GM18519 (cell line): ENCODE data around the gene OR10G7.

Experiments
- ATAC-seq: cut with Tn5 transposase; IDR thresholded peaks from one replicate; pipeline ENCODE4 v1.9.1; 2021; ENCODE audit warnings: mild to moderate bottlenecking, moderate library complexity; ENCODE audit not compliant: unreplicated experiment, low FRiP score

OR10G7 gene, protein sequence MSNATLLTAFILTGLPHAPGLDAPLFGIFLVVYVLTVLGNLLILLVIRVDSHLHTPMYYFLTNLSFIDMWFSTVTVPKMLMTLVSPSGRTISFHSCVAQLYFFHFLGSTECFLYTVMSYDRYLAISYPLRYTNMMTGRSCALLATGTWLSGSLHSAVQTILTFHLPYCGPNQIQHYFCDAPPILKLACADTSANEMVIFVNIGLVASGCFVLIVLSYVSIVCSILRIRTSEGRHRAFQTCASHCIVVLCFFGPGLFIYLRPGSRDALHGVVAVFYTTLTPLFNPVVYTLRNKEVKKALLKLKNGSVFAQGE

DNA sequence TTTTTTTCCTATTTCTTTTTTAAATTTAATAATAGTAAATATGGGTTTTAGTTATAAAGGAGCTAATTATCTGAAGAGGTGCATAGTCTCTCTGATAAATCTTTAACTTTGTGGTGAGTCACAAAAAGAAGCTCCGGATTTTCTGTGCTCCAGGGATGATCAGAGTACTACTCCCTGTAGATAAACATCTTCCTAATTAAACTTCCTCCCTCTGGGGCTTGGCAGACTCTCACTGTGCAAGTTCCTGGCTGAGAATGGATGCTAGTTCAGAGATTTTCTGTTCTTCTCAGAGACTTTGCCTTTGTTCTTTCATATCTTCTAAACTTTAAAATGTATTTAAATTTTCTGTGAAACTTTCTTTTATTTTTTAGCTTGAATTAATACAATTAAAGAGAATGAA, at the start of gene OR10G7:
Gene OR10G7, minus strand, starts transcription at position 72 of the 400 bp plus-strand sequence. CDS start 2,324 bp downstream, outside the sequence.
- no peak for ATAC-seq

DNA sequence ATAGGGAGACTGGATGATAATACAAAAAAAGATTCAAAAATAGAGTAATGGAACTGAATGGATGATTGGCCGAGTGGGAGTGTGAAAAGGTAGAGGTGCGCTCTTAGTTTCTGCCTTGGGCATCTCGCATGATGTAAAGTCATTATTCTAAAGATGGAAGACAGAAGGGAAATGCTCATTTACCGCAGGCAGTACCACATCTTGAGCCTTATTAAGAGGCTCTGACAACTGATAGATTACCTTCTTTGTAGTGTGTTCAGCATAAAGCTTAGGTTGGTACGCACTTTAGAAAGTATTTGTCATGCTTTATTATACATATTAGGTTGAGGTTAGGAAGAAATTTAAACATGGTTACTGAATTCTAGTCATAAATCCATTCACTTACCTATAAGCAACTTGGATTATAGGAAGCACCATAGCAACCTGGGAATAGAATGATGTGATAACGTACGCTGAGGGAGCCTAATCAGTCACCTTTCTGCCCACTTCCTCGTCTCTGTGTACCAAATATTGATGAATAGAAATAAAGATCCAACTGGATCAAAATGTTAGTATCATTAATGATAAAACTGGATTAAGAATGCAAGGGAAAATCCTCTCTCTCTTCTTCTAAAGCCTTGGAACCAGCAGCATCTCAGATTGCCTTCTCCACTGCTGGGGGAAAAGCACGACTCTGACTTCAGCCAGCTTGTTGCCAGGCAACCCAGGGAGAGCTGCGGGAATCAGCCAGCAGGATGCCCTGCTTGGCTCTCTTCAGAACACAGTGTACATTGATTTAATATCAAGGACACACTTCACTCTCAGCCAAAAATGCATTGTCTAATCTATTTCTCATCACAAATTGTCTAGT, 45.1 kb upstream of the OR10G7 start:
- no peak for ATAC-seq

DNA sequence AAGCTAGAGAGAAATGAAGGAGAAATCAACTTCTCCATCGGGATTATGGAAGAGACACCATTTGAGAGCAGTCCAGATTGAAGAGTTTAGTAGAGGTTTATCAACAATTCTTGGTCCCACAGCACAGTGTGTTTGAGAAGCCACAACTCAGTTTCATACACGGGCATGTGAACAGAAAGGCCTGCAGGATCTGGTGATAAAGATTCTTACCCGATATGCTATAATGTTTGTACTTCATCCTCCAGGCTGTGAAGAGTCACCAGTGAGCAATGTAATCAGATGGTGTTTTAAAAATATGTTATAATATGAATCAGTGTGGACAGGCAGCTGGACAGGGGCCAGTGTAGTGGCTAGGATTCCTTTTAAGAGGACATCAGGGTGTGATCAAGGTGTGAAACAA, 44.5 kb upstream of the OR10G7 start:
- ATAC-seq: no peak

DNA sequence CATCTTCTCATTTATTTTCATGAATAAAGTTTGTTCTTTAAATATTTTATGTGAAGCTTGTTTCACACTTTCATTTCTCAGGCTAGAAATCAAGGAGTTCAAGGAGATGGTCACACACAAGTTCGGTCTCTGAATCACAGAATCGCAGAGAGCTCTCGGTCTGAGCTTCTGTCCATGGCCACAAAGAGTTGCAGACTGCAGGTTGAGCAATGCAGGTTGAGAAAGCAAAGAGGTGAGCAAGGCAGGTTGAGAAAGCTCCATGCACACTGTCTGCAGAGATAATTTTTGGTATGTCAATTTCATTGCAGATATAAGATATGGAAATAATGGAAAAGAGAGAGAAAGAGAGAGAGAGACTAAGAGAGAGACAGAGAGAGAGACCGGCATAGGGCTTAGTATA, 41.2 kb upstream of the OR10G7 start:
- ATAC-seq: no peak

DNA sequence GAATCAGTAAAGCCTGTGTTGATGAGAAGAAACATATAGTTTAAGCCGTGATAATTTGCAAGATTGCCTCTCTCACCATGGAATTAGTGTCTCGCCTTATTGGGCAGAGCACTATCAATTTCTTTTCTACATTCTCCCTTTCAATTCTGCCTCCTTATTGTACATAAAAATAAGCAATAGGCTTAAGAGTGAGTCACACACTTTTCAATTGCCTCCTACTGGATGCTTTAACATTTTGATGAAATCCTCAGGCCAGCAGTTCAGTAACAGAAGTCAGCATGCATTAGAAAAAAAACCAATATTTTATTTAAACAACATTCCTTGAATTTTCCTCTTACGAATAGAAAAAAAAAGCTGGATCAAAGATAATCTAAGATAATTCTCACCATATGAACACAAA, 40.4 kb upstream of the OR10G7 start:
- ATAC-seq: no peak

DNA sequence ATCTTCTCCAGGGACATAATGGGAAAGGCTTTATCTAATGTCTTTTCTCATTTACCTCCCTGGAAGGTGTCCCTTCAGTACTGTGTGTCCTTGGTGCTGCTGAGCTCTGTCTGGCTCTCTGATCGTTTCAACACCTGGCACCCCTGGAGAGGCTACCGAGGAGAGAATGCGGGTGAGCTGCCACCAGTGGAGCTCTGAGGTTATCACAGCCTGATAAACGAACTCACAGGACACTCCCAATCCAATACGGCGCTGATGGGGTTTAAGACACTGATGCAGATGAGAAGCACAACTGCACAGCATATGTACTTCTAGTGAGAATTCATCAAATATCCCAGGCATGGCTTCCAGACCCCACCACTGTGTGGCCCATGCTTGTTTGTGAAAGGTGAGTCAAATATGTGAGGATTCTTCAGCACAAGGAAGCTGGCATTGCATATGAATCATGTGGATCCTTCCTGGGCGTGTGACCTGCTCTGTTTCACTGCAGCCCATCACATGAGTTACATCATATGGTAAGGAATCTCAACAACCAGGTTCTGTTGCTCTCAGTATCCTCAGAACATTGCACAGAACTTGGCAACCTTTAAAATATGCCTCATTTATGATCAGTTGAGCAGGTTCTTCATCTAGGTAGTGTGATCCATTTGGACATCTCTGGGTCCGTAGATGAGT, 39.3 kb upstream of the OR10G7 start:
- ATAC-seq: no peak

DNA sequence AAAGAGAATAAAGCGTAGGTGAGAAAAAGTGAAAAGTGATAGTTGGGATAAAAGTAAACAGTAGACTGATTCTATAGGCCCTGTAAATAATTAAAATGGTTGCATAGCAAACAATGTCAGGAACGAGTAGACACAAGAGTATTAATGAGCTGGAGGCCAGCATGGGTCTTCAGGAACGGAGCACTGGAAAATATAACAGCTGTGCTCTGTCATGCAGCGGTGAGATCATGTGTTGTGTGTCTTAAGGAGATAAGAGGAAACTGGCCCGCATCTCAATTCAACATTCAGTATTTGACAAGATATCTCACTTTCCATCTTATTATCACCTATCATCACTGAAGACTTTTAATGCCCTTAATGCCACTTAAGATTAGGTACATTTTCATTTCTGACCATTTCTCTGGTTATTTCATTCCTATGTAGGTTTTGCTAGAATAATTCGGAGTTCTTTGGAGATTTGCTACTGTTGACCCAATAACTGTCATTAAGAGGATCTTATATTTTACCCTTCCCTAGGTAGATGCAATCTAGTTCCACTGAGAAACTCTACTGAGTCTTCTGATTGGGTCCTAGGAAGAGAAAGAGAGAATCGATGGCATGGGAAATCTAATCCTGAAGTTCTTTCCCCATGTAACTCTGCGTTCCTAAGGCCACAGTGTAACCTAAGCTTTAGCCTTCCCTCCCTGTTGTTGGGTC, 38.7 kb upstream of the OR10G7 start:
- ATAC-seq: no peak

DNA sequence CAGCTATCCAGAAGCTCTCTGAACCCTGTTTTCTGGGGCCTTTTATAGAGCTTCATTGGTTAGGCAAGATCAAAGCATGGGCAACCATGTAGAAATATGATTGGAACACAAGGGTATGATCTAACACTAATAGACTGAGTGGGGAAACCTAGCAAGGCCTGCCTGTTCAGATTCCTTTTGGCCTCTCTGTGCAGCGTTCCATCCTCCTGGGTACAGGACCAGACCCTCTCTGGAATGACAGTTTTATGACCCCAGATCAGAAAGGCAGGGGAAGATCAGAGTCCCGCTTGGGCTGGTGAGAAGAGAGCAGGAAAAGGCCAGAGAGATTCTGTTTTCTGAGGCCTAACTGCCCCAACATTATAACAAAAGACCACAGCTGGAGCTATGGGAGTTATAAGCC, 37.5 kb upstream of the OR10G7 start:
- no peak for ATAC-seq

DNA sequence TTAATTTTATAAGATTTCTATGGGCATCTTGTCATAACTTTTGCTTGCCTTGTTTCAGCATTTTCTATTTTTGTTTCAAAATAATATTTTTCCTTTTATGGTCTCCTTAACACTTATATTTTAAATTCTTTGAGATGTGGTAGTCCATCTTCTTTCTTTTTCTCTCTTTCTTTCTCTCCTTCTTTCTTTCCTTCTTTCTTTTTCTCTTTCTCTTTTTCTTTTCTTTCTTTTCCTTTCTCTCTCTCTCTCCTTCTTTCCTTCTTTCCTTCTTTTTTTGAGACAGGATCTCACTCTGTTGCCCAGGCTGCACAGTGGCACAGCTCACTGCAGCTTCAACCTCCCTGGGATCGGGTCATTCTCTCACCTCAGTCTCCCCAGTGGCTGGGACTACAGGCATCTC, 36.1 kb upstream of the OR10G7 start:
- ATAC-seq: no peak

DNA sequence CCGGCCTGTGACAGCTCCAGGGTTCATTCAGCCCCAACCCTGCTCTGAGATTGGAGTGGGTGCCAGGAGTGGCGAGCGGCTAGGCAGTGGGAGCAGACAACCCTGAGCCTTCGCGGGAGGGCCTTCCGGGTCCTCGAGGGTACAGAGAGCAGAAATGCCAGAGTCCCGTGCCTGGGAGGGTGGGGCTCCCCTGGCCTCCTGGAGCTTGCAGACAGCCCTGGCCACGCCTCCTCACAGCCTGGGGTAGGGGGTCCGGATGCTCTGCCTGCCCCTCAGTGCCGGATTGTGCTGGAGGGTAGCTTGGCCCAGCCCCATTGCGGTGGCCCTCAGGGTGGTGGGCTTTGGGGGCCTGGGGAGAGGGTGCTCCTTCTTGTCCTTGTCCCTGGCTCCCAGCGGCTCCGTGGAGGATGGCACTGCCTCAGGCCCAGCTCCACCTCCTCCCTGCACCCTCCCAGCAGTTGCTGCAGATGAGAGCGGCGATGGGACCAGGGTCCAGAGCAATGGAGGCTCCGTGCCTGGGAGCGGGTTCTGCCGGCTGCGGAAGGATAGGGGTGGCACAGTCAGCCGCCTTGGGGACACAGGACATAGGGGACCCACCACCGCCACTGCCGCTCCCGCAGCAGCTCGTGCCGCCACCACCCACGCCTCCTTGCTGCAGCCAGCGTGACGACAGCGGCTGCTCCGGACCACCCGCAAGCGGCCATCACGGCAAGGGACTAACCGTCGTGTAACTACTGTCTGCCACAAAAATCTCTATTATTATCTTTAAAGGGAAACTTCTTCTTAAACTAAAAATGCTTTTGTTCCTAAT, 34.9 kb upstream of the OR10G7 start:
- peak; percentile 66 for ATAC-seq

DNA sequence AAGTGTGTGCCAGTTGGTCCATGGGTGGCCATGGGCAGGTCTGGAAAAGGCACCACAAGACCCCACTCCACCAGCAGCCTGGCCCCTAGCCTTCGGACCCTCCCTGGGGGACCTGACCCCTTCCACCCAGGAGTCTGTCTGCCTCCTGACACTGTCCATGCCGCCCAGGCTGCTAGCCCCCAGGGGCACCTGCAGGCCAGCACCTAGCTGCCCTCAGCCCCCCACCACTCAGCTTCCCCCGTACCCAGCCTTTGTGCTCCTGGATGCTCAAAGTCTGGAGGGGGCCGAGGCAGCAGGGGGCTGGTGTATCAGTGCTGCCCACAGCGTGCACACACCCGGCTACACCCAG, 34.3 kb upstream of the OR10G7 start:
- no peak for ATAC-seq

DNA sequence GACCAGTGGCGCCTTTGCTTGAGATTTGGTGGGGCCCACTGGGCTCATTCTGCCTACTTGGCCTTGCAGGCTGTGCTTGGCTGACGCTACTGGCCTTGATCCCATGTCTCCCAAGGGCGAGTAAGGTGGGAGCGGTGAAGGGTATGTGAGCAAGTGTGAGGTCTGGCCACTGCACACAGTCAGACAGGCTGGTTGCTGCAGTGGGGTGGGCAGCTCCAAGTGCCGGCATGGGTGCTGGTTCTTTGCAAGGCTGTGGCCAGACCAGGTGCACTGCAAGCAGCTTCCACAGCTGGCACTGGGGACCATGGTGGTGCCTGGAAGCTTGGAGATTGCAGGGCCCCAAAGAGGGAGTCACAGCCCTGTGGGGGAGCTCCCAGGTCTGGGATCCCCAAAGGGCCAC, 33.4 kb upstream of the OR10G7 start:
- no peak for ATAC-seq

DNA sequence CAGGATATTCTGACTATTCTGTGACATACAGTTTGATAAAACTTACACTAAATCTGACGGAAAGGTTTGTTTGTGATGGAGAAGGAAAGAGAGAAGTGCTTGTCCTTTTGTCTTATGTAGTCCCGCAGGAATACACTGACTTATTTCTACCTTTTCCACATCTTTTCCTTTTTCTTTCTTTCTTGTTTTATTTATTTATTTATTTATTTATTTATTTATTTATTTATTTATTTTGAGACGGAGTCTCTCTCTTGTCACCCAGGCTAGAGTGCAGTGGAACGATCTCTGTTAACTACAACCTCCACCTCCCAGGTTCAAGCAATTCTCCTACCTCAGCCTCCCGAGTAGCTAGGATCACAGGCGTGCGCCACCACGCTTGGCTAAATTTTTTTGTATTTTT, 31.0 kb upstream of the OR10G7 start:
- no peak for ATAC-seq

DNA sequence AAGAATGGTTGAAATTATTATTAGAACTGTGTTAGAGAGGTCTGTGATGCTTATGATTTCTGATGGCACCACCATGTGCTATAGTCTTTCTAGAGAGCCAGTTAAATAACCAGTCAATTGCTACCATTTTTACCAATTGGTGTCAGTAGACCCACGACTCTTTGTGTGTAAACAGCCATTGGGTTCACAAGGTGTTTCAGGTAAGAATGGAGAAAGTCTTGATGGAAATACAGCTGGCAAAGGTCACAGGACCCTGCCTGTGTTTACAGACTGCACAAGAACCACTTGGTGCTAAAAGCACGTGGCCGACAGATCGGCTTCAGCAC, 30.5 kb upstream of the OR10G7 start:
- no peak for ATAC-seq

DNA sequence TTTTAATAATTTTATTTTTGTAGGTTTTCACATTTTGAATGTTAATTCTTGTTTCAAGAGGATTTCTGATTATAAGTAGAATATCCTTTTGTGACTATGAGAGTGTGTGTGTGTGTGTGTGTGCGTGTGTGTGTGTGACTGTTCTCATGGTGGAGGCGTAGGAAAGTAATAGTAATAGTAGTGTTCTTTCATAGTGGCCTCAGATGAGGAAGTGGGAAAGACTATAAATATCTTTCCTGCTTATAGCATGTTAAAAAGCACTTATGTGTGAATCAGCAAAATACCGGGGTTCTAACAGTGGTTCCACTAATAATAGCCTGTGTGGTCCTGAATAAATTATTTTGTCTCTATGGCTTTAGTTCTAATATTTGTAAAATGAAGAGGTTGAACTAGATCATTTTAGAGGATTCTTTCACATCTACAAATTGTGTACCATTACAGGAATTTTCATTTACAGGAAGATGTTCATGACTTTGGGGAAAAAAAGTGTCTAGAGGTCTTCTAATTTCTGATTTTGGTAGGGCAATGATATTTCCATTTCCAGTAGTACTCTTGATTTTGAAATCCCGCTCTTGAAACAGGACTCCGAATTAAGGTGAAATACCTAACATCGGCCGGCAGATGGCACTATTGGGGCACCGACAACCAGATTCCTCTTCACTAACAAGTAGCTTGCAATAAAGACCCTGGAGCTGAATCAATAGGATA, 29.9 kb upstream of the OR10G7 start:
- ATAC-seq: peak; percentile 94

DNA sequence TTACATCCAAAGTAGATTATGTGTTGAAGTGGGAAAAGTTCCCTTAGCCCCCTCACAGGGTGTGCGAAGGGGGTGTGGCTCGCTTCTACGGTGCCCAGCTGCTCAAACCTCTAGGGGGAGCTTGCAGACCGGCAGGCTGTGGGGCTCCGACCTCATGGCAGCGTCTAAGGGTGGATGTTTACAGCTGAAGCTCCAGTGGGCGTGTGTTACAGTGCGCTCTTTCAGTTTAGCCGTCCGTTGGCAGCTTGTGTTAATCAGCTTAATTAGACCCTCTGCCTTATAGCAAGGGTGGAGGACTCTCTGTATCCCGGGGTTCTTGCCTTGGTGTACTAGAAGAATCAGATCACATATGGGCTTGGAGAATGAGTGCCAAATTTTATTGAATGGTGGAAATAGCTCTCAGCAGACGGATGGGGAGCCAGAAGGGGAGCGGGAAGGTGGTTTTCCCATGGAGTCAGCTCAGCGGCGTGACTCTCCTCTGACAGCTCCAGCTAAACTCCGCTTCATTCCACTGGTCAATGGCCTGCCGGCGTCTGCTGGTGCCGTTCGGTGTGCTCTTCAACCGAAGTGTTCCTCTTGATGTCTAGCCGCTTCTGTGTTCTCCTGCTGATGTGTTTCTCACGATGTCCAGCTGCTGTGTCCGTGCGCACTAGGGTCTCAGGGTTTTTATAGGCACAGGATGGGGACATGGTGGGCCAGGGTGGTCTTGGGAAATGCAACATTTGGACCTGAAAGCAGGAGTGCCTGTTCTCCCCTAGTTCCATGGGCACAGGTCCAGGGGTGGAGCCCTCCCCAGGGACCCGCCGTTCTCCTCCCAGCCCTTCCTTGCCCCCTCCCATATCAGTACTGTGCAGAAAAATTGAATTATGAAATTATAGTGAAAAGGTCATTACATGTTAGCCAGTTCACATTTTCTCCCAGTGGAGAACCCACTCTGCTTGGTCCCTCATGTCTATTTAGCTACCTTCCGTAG, 28.6 kb upstream of the OR10G7 start:
- ATAC-seq: peak; percentile 61

DNA sequence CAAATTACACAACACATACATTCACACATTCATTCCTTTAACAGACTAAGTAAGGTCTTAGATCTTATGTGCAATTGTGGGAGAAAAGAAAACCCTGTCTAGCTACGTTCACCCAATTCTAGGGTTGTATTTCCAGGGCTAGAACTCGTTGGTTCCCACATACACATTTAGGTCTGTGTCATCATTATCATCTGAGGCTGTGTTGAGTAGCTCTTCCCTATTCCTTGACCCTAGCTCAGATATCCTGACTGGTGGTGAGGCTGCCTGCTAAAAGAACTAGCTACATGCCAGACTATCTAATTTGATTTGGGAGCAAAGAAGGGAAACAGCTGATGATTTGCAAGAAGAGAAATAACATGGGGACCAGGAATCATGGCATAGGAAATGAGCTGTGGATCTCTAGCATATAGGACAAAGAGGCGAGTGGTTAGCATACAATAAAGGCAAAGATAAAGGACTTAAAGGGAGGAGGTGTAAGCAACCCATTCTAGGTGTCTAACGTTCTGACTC, 27.5 kb upstream of the OR10G7 start:
- no peak for ATAC-seq

DNA sequence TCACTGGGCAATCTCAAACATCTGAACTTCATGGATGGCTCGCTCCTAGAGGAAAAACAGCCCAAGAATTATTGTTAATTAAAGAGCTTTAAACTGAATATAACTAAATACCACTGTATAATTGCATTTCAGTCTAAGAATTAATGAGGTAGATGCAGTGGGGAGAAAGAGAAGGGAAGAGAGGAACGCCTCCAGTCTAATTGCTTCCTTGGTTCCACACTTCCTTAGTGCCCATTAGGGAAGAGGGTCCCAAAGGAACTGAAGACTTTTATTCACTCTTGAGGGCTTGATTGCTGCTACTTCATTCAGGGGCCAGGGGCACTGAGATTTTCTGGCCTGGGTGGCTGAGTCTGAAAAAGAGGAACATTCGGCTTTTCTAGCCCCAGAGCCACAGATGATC, 11.8 kb upstream of the OR10G7 start:
- no peak for ATAC-seq
